ENCODE measurements around the gene KIAA0586. TPM values are rescaled to one million over a fixed set of nuclear protein-coding genes. Genes with fewer than 3 reads are reported as not detected.
A peak's percentile ranks its signal among the peaks of the same experiment; 100 is the strongest.

Gene KIAA0586
- total and polyA plus RNA-seq, 2 experiments from 2014 or later = 8.3 to 18.9 TPM

DNA sequence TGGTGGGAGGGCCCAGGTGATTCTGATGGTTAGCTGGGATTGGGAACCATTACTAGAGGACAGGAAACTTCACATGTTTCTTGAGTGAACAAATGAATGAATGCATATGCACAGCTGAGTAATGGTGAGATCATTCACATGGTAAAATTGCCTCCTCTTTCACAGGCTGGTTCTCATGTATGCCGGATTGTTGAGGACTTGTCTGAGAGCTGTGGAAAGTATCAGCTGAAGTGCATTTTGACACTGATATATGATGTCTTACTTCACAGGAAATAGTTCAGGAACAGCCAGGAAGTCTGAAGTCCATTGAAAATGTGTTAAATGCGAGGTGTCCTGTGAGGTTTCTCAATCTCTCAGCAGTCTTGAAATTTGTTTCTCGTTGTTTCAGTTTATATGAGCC, 132.7 kb downstream of the KIAA0586 start:
- TF ChIP-seq, protein P1, sequence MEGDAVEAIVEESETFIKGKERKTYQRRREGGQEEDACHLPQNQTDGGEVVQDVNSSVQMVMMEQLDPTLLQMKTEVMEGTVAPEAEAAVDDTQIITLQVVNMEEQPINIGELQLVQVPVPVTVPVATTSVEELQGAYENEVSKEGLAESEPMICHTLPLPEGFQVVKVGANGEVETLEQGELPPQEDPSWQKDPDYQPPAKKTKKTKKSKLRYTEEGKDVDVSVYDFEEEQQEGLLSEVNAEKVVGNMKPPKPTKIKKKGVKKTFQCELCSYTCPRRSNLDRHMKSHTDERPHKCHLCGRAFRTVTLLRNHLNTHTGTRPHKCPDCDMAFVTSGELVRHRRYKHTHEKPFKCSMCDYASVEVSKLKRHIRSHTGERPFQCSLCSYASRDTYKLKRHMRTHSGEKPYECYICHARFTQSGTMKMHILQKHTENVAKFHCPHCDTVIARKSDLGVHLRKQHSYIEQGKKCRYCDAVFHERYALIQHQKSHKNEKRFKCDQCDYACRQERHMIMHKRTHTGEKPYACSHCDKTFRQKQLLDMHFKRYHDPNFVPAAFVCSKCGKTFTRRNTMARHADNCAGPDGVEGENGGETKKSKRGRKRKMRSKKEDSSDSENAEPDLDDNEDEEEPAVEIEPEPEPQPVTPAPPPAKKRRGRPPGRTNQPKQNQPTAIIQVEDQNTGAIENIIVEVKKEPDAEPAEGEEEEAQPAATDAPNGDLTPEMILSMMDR (IDR thresholded peaks at IDR 0.05; ENCODE audit: low read depth, low read length) = no peak
- Histone ChIP-seq H3K4me1 (ENCODE audit: low read depth) (peaks cover 9% of the 10 kb centered on the region), H3K4me3 (no peak overlapping the region), H3K9me3 (ENCODE audit: low read depth) (no peaks in the 10 kb centered on the region), H3K36me3 (no peaks in the 10 kb centered on the region), H3K27me3 (no peaks in the 10 kb centered on the region), H3K27ac (peak overlapping the region; percentile 67)
- DNase-seq (ENCODE audit: low read depth in 1 of 2, low spot score in 1 of 2) = peak; percentile 69 to 75

DNA sequence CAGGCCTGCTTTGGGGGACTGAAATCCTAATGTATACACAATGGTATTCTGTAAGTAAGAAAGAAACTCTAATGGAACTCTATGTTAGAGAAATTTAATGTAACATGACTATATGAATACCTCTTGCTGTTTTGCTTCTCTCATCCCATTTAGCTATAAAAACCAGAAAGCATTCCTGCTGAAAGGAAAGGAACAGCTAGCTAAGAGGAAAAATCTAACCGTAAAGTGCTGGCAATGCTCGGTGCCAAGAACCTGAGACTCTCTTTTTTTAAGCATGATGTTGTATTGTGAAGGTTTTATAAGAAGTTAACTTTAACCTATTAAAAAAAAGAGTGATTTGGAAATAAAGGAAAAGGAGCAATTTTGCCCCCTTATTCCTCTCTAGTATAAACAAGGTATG, 134.6 kb downstream of the KIAA0586 start:
- TF ChIP-seq, protein P1 (IDR thresholded peaks at IDR 0.05; ENCODE audit: low read depth, low read length) = no peak
- DNase-seq (ENCODE audit: low read depth in 1 of 2, low spot score in 1 of 2) = no peak
- Histone ChIP-seq H3K36me3 (no peaks in the 10 kb centered on the region), H3K27ac (no peak overlapping the region), H3K4me1 (ENCODE audit: low read depth) (peaks cover 24% of the 10 kb centered on the region), H3K9me3 (ENCODE audit: low read depth) (no peaks in the 10 kb centered on the region), H3K27me3 (no peaks in the 10 kb centered on the region), H3K4me3 (no peak overlapping the region)

DNA sequence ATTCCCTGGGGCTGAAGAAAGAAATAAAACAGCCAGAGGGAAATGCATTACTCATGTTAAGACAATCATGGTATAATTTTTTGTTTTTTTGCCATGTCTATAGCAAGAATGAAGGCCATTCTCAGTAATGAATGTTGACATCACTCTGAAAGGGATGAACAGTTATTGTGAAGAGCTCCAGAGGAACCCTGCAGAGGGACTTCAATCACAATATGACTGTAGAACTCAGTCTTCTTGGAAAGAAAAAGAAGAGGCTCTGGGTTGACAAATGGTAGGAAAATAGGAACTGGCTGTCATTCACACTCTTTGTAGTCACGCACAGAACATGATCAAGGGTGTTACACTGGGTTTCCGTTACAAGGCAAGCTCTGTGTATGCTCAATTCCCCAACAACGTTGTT, 136.5 kb downstream of the KIAA0586 start:
- TF ChIP-seq, protein P1 (IDR thresholded peaks at IDR 0.05; ENCODE audit: low read depth, low read length) = no peak
- Histone ChIP-seq H3K36me3 (no peaks in the 10 kb centered on the region), H3K9me3 (ENCODE audit: low read depth) (no peaks in the 10 kb centered on the region), H3K27me3 (no peaks in the 10 kb centered on the region), H3K27ac (no peak overlapping the region), H3K4me1 (ENCODE audit: low read depth) (peaks cover 24% of the 10 kb centered on the region), H3K4me3 (no peak overlapping the region)
- DNase-seq (ENCODE audit: low read depth in 1 of 2, low spot score in 1 of 2) = no peak

DNA sequence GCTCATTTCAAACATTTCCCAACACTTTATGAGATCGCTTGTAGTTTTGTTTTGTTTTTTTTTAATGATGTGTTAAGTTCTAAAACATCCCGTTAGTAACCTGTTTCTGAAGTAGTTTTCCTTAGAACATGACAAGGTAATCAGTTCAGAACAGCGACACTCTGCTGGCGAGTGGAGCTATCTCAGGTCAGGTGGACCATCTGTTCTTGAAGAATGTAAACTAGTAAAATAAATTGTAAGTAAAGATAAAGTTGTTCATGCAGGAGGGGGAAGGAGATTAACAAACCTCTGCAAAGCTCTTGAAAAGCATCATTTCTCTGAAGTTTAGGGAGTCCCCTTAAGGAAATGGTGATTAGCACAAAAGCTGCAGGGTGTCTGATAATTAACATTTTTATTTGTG, 138.3 kb downstream of the KIAA0586 start:
- Histone ChIP-seq H3K4me3 (no peak overlapping the region), H3K9me3 (ENCODE audit: low read depth) (no peaks in the 10 kb centered on the region), H3K27ac (no peak overlapping the region), H3K36me3 (no peaks in the 10 kb centered on the region), H3K27me3 (no peaks in the 10 kb centered on the region), H3K4me1 (ENCODE audit: low read depth) (peaks cover 19% of the 10 kb centered on the region)
- TF ChIP-seq, protein P1 (IDR thresholded peaks at IDR 0.05; ENCODE audit: low read depth, low read length) = no peak
- no peak for DNase-seq (ENCODE audit: low read depth in 1 of 2, low spot score in 1 of 2)

DNA sequence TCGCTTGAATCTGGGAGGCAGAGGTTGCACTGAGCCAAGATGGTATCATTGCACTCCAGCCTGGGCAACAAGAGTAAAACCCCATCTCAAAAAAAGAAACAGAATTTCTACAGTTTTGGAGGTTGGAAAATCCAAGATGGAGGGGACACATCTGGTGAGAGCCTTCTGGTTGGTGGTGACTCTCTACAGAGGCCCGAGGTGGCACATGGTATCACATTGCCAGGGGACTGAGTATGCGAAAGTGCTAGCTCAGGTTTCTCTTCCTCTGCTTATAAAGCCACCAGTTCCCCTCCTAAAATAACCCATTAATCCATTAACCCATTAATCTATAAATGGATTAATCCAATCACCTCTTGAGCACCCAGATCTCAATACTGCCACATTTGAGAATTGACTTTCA, 139.5 kb downstream of the KIAA0586 start:
- Histone ChIP-seq H3K4me3 (no peak overlapping the region), H3K9me3 (ENCODE audit: low read depth) (no peaks in the 10 kb centered on the region), H3K36me3 (no peaks in the 10 kb centered on the region), H3K27ac (no peak overlapping the region), H3K4me1 (ENCODE audit: low read depth) (peaks cover 19% of the 10 kb centered on the region), H3K27me3 (no peaks in the 10 kb centered on the region)
- no peak for DNase-seq (ENCODE audit: low read depth in 1 of 2, low spot score in 1 of 2)
- TF ChIP-seq, protein P1 (IDR thresholded peaks at IDR 0.05; ENCODE audit: low read depth, low read length) = no peak

DNA sequence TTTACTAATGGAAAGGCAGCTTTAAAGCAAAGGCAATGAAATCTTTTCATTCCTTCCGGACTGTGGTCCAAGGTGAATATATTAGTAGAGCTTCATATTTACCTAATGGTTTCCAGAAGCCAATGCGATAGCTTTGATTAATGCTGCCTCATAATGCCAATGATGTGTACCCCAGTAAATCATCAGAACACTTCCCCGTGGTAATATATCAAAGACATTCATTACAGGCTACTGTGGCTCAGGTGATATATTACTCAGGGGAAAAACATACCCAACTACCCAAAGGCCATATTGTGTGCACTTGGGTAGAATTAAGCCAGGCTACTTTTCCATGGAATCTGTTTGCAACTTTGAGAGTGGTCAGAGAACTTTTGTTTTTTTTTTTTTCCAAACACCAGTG, 140.8 kb downstream of the KIAA0586 start:
- H3K4me3 ChIP-seq = no peak overlapping the region
- no peaks in the 10 kb centered on the region for H3K9me3 ChIP-seq (ENCODE audit: low read depth)
- no peak overlapping the region for H3K27ac ChIP-seq
- H3K36me3 ChIP-seq = no peaks in the 10 kb centered on the region
- H3K27me3 ChIP-seq = no peaks in the 10 kb centered on the region
- TF ChIP-seq, protein P1 (IDR thresholded peaks at IDR 0.05; ENCODE audit: low read depth, low read length) = no peak
- no peak for DNase-seq (ENCODE audit: low read depth in 1 of 2, low spot score in 1 of 2)
- peaks cover 25% of the 10 kb centered on the region for H3K4me1 ChIP-seq (ENCODE audit: low read depth)

All from cardiac muscle cell (in vitro differentiated cells and primary cell).